OCI-LY7 (cell line): ENCODE data around the gene FABP2. TPM values are rescaled to one million over a fixed set of nuclear protein-coding genes. Genes with fewer than 3 reads are reported as not detected.
"Not testable (repeated sequence)": the region's sequence is repeated elsewhere in the genome, so short reads cannot be mapped to it uniquely, and the experiment has no call there.

Experiments used
- BruUV-seq: library from RNA; stranded (reverse); fragments of 400-500 nt; replicated peaks from 2 replicates; lab custom pipeline; 2021; lab: Mats Ljungman, UMichigan
- CTCF ChIA-PET: fragments of 300-600 bp; sonication (Branson Sonifier 250); formaldehyde crosslinking; loops from one replicate; lab custom pipeline; 2022; ENCODE audit warnings: antibody characterized with exemption; ENCODE audit not compliant: unreplicated experiment; lab: Charles Lee
- POLR2A ChIA-PET: fragments of 300-600 bp; sonication (Branson Sonifier 250); formaldehyde crosslinking; loops from one replicate; lab custom pipeline; 2022; ENCODE audit warnings: antibody characterized with exemption; lab: Charles Lee
- DNase-seq: peaks from one replicate; pipeline ENCODE4 v3.0.0-alpha.2; 2015; ENCODE audit warnings: low spot score
- H2AFZ ChIP-seq: fragments of 200-600 bp; sonication (generic), shearing (Covaris generic); 2 replicates; pipeline ENCODE4 v1.6.1; 2014; ENCODE audit warnings: mild to moderate bottlenecking, antibody characterized with exemption, low read length, moderate library complexity
- H3K27ac ChIP-seq: fragments of 200-600 bp; sonication (generic); 2 replicates; pipeline ENCODE4 v1.5.1; 2014; ENCODE audit warnings: mixed run types, low read depth, mild to moderate bottlenecking, moderate library complexity, low read length, inconsistent platforms; ENCODE audit not compliant: poor library complexity, severe bottlenecking
- H3K36me3 ChIP-seq: fragments of 200-600 bp; sonication (generic); 2 replicates; pipeline ENCODE4 v1.6.1; 2014; ENCODE audit warnings: mild to moderate bottlenecking, antibody characterized with exemption, low read length, moderate library complexity, mixed read lengths; ENCODE audit not compliant: insufficient read depth
- H3K4me1 ChIP-seq: fragments of 200-600 bp; sonication (generic); 2 replicates; pipeline ENCODE4 v1.5.1; 2014; ENCODE audit warnings: mild to moderate bottlenecking, low read length; ENCODE audit not compliant: insufficient read depth, poor library complexity, severe bottlenecking
- H3K4me2 ChIP-seq: fragments of 200-600 bp; sonication (generic); 2 replicates; pipeline ENCODE4 v1.6.1; 2014; ENCODE audit warnings: mild to moderate bottlenecking, low read length
- H3K4me3 ChIP-seq: fragments of 200-600 bp; sonication (generic); 2 replicates; pipeline ENCODE4 v1.5.1; 2014; ENCODE audit warnings: mild to moderate bottlenecking, low read depth, low read length; ENCODE audit not compliant: poor library complexity, severe bottlenecking
- H3K79me2 ChIP-seq: fragments of 200-600 bp; sonication (generic); 2 replicates; pipeline ENCODE4 v1.6.1; 2016; ENCODE audit warnings: low read depth, mild to moderate bottlenecking, low read length, moderate library complexity, mixed read lengths; ENCODE audit not compliant: insufficient read depth
- H3K9me2 ChIP-seq: fragments of 200-600 bp; sonication (generic); 2 replicates; pipeline ENCODE4 v1.6.1; 2016; ENCODE audit warnings: mild to moderate bottlenecking, low read length, mixed read lengths; ENCODE audit not compliant: insufficient read depth
- H3K9me3 ChIP-seq: fragments of 200-600 bp; sonication (generic); 2 replicates; pipeline ENCODE4 v1.6.1; 2014; ENCODE audit warnings: mild to moderate bottlenecking, mixed run types, low read length, mixed read lengths
- H4K20me1 ChIP-seq: fragments of 200-600 bp; sonication (generic); 2 replicates; pipeline ENCODE4 v1.6.1; 2014; ENCODE audit warnings: mild to moderate bottlenecking, antibody characterized with exemption, low read length, moderate library complexity, mixed read lengths; ENCODE audit not compliant: insufficient read depth
- intact Hi-C: fragments of 100-400 bp; cut with micrococcal nuclease; formaldehyde crosslinking; loops from one replicate; pipeline ENCODE4 v1.10.0; 2022; ENCODE audit not compliant: unreplicated experiment
- total RNA-seq, 2 experiments: library from RNA; depleted of rRNA in 1 of 2; stranded (reverse); fragments of >200 nt in 1 of 2; shearing (Covaris generic) in 1 of 2; gene quantifications; 2 replicates each; pipeline ENCODE4 v1.2.3, GENCODE V29; 2014 to 2022

The FABP2 gene
- total RNA-seq, 2 experiments from 2014 or later, result not detected

DNA sequence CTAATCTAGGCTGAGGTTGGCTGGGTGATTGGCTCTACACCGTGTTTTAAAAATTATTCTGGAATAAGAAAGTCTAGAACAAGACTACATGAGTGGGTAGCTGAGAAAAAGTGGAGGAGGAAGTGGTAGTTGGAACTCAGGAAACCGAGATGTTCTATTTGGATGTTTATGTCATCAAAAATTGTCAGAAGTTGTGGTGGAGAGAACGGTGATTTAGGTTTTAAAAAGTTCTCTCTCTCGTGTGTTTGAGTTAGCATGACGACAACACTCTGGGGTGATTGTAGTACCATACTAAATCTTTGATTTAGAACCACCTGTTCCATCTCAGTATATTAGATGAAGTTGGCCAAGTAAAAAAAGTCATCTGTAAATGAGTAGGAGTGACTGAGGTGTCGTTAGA is 41.4 kb upstream of the FABP2 start:
- H3K9me2 ChIP-seq, H3K36me3 ChIP-seq, H2AFZ ChIP-seq, POLR2A ChIA-PET, H3K4me2 ChIP-seq, H3K4me3 ChIP-seq, DNase-seq, H4K20me1 ChIP-seq, BruUV-seq, intact Hi-C loops, CTCF ChIA-PET, H3K9me3 ChIP-seq, H3K79me2 ChIP-seq, H3K27ac ChIP-seq, H3K4me1 ChIP-seq: not testable (repeated sequence)

DNA sequence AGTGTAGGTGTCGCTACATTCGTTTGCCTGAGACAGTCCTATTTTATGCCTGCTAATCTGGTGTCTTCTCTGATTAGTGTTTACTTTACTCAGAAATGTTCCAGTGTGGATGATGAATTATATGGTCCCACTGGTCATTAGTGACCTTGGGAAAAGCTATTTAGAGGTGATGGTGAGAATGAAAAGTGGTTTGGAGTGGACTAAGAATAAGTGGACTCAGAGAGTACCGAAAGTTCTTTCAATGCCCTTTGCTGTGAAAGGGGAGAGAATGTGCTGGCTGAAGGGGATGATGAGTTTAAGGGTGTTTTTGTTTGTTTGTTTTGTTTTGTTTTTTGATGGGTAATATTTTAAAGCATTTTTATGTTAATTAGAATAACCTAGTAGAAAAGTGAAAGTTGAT is 40.5 kb upstream of the FABP2 start:
- H3K27ac ChIP-seq, intact Hi-C loops, H3K36me3 ChIP-seq, H3K4me3 ChIP-seq, H4K20me1 ChIP-seq, BruUV-seq, H3K79me2 ChIP-seq, H2AFZ ChIP-seq, POLR2A ChIA-PET, CTCF ChIA-PET, H3K9me2 ChIP-seq, H3K9me3 ChIP-seq, H3K4me1 ChIP-seq, H3K4me2 ChIP-seq, DNase-seq: not testable (repeated sequence)

DNA sequence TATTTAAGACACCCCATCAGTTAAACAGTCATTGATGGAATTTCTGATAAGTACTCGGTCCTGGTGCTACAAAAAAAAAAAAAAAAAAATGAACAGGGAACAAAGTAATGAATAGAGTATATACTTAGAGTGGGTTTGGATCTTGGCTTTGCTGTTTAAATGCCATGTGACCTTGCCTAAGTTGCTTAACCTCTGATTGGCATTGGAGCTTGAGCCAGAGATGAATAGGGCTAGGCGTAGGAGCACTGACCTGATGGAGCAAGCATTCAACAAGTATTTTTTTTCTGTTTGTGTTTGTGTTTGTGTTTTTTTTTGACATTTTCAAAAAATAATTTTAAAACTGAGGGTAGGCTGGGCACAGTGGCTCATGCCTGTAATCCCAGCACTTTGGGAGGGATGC is 37.9 kb upstream of the FABP2 start:
- DNase-seq, intact Hi-C loops: not testable (repeated sequence)

DNA sequence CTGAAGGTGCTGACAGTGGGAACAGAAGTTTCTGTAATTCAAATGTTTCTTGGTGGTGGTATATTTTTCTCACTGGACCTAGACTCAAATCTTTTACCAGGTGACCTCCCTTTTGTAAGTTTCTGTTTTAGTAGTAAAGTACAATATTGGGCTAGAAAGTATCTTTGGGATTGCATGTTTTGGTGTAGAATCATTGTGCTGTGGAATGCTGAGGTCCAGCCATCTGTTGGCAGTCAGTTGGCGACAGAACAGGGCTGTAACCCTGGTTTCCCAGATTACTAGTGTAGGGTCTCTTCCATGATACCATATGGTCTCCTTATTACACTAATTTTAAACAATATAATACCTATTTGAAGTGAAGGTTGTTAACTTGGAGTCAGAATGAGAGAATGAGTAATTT is 34.9 kb upstream of the FABP2 start:
- H3K4me2 ChIP-seq, BruUV-seq, H3K4me3 ChIP-seq, POLR2A ChIA-PET, H3K79me2 ChIP-seq, H3K9me3 ChIP-seq, H3K27ac ChIP-seq, H3K36me3 ChIP-seq, H2AFZ ChIP-seq, H3K9me2 ChIP-seq, intact Hi-C loops, DNase-seq, H3K4me1 ChIP-seq, CTCF ChIA-PET, H4K20me1 ChIP-seq: not testable (repeated sequence)

More for the DNA sequence above, 37.9 kb upstream of the FABP2 start:
- H3K4me1 ChIP-seq, H4K20me1 ChIP-seq, H3K4me2 ChIP-seq, H3K9me3 ChIP-seq, H3K36me3 ChIP-seq, H3K27ac ChIP-seq, H2AFZ ChIP-seq, H3K9me2 ChIP-seq, BruUV-seq, POLR2A ChIA-PET, H3K79me2 ChIP-seq, CTCF ChIA-PET, H3K4me3 ChIP-seq: not testable (repeated sequence)

DNA sequence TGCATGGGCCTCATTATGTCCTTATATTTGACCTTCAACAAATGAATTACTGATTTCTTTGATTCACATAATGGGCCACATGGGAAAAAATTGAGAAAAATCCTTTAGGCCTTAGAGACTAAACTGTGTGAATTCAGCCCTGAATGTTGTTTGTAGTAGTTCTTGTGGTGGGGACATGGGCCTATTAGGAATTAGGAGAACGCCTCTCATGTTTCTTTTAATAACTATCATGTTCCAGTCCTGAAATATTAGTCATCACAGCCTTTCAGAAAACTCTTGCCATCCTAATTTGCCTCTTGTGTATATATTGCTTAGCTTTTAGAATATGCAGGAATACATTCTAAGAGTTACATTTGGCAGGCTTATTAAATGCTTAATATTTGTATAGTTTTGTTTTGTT is 34.1 kb upstream of the FABP2 start:
- not testable (repeated sequence) for H4K20me1 ChIP-seq

DNA sequence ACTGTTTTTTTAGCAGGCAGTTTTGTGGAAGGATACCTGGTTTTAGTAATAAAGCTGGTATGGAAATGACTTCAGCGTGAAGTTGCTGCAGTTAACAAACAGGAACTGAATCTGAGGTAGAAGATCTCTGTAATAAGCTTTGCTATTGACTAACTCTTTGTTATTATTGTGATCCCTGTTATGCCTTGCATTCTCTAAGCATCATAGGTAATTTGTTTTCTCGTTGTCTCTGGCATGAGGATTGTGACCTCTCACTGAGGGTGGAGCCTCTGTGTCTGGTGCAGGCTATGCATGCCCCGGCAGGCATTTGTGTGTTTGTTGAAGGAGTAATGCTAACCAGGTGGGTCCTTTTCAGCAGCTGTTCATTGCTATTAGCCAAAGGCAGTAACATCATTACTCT is 31.4 kb upstream of the FABP2 start:
- POLR2A ChIA-PET, result interaction anchor here (0.6 kb wide), 1 partner anchor 319 kb away, joined by 3 read pairs; no protein-coding TSS in a partner anchor
- CTCF ChIA-PET, H3K27ac ChIP-seq, H4K20me1 ChIP-seq, H3K36me3 ChIP-seq, BruUV-seq, intact Hi-C loops, H2AFZ ChIP-seq, DNase-seq, H3K4me3 ChIP-seq, H3K4me1 ChIP-seq, H3K9me3 ChIP-seq, H3K9me2 ChIP-seq, H3K79me2 ChIP-seq: not testable (repeated sequence)
- H3K4me2 ChIP-seq, result 0 out of 2 replicates have a peak overlapping the region, but pooled peaks have one; percentile 12

More for the DNA sequence above, 34.1 kb upstream of the FABP2 start:
- intact Hi-C loops, H3K4me1 ChIP-seq, POLR2A ChIA-PET, DNase-seq, CTCF ChIA-PET, H3K4me2 ChIP-seq, H3K27ac ChIP-seq, H3K36me3 ChIP-seq, H3K79me2 ChIP-seq, BruUV-seq, H3K4me3 ChIP-seq, H3K9me2 ChIP-seq, H3K9me3 ChIP-seq, H2AFZ ChIP-seq: not testable (repeated sequence)

DNA sequence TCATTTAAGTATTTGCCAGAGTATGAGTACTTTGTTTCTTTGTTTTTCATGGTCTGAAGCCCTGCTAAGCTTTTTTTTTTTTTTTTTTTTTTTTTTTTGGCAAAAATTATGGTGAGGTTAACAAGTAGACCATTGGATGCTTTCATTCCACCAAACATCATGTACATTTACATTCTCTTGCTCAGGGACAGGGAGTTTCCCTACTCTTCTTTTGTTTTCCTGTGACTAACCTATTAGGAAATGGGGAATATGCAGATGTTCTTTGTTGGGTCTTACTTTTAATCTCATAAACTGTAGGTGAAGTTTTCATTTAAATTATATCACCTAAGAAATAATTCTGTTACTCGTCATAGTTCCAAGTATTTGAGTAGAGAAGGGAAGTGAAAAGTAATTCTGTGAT is 26.2 kb upstream of the FABP2 start:
- CTCF ChIA-PET, H2AFZ ChIP-seq: not testable (repeated sequence)

More for the DNA sequence above, 26.2 kb upstream of the FABP2 start:
- POLR2A ChIA-PET, H3K79me2 ChIP-seq, H4K20me1 ChIP-seq, H3K9me3 ChIP-seq, H3K9me2 ChIP-seq, H3K4me2 ChIP-seq, intact Hi-C loops, H3K36me3 ChIP-seq, H3K27ac ChIP-seq, DNase-seq, BruUV-seq, H3K4me3 ChIP-seq, H3K4me1 ChIP-seq: not testable (repeated sequence)
